Medulla oblongata (tissue), 1 donor: ENCODE data around the gene RAPSN.

Experiments
- DNase-seq: peaks from one replicate; pipeline ENCODE4 v3.0.0-alpha.2; 2015; ENCODE audit errors: extremely low spot score

The RAPSN gene

DNA sequence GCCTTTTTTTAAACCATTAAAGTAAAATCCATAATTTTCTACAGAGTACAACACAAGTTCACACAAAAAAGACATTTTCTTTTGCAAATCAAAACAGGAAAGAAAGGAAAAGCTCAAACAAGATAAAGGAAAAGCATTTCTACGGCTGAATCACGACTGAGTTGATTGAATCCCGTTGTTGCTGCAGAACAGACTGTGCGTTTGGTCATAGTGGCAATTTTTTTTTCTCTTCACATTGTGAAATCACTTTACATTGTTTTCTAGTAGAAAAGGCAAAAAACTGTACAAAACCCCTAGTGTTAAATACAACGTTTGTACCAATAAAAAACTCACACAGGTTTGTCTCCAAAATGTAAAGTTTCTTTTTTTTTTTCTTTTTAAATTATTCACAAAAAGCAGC lies 17.3 kb upstream of the RAPSN start:
- DNase-seq, result no peak

DNA sequence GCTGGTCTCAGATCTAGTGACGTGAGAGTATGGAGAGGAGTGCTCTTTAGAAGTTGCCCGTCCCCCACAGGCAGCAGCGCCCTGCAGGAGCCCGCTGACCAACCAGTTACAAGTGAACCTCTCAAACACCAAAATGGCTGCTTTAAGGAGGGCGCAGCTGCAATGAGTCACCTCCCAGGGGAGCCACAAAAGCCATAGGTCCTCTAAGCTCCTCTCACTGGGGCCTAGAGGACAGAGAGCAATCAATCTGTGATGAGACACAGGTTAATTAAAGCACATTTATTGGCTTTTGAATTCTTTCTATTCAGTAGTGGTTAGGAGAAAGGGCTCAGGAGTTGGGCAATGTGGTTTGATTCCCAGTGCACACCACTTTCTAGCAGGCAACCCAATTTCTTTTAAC lies 15.5 kb upstream of the RAPSN start:
- no peak for DNase-seq

DNA sequence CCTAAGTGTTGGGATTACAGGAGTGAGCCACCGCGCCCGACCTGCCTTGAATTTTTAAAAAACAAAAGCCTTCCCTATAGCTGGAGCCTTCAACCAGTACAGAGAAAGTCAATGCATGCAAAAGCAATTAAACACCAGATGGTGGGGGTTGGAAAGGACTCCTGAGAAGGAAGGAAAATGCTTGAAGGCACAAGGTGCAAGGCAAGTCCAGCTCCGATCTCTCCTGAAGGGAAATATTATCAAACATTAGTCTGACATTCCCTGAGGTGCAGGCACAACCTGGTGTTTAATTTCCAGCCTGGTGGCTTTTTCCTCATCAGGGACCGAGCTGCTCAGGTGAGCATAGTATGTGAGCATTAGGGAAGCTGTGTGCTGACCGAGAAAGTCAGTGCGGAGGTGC lies 12.9 kb upstream of the RAPSN start:
- no peak for DNase-seq

DNA sequence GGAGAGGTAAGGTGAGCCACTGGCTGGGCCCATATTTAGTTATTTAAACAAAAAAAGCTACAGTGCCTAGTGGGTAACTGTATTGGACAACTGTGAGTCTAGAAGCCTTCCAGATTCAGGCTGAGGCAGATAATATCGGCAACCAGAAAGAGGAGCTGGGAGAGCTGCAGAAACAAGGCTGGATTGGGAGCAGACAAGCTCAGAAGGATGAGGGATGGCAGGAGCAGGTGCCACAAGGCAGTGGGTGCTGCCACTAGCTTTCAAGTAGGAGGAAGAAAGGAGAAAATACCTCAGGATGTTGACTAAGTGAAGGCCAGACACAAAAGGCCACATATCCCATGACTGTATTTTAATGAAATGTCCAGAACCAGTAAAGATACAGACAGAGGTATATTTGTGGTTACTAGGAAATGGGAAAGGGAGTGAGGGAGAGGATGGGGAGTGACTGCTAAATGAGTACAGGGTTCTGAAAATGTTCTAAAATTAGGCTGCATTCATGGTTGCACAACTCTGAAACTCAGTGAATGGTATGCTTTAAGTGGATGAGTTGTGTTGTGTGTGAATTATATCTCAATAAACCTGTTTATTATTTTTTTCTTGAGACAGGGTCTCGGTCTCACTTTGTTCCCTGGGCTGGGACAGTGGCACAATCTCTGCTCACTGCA lies 11.8 kb upstream of the RAPSN start:
- no peak for DNase-seq

DNA sequence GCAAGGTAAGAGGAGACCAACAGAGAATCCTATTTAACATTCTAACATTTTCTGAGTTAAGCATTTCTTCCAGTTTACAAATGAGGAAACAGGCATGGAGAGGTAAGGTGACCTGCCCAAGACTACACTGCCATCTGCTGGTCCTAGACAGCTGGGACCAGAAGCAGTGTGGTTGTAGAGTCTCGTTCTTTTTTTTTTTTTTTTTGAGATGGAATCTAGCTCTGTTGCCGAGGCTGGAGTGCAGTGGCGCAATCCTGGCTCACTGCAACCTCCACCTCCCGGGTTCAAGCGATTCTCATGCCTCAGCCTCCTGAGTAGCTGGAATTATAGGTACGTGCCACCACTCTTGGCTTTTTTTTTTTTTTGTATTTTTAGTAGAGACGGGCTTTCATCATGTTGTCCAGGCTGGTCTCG lies 5.3 kb upstream of the RAPSN start:
- DNase-seq, result peak; percentile 87

DNA sequence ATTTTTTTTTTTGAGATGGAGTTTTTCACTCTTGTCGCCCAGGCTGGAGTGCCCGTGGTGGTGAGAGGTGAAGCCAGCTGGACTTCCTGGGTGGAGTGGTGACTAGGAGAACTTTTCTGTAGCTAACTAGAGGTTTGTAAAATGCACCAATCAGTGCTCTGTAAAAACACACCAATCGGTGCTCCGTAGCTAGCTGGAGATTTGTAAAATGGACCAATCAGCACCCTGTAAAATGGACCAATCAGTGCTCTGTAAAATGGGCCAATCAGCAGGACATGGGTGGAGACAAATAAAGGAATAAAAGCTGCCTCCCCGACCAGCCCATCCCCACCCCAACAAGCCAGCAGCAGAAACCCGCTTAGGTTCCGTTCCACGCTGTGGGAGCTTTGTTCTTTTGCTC lies 4.4 kb upstream of the RAPSN start:
- DNase-seq, result no peak

DNA sequence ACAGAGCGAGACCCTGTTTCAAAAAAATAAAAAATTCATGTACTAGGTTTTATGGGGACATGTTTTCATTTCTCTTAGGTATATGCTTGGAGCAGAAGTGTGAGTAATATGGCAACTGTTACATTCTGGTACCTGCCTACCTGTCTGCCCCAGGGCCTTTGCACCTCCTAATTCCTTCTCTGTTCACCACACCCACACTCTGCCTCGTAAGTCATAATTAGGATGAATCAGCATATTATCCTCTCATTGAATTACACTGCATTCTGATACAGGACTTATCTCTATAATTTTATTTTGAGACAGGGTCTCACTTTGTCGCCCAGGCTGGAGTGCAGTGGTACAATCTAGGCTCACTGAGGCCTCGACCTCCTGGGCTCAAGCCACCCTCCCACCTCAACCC lies 3.1 kb upstream of the RAPSN start:
- no peak for DNase-seq

DNA sequence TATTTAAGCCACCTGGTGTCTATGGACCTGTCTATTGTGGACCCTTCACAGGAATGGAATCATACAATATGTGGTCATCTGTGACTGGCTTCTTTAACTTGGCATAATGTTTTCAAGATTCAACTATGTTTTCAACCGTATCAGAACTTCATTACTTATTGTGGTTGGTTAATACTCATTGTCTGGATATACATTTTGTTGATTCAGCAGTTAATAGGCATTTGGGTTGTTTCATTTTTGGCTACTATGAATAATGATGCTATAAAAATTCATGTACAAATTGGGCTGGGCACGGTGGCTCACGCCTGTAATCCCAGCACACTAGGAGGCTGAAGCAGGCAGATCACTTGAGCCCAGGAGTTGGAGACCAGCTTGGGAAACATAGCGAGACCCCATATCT lies 2.5 kb upstream of the RAPSN start:
- DNase-seq, result no peak

DNA sequence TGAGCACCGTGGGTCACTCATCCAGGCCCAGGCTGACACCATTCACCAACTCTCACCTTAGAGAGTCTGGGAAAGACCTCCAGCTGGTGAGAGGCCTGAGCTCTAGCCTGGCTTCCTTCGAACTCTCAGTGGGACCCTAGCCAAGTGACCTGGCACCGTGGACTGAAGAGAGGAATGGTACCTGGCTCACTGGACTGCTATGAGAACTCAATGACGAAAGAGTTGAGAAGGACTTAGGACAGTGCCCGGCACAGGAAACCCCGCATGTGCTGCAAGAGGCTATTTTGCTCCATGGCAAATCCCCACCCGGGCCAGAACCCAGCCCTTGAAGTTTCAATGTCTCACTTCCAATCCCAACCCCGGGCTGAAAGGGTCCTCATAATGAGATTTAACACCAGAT lies 605 bp upstream of the RAPSN start:
- DNase-seq, result no peak

DNA sequence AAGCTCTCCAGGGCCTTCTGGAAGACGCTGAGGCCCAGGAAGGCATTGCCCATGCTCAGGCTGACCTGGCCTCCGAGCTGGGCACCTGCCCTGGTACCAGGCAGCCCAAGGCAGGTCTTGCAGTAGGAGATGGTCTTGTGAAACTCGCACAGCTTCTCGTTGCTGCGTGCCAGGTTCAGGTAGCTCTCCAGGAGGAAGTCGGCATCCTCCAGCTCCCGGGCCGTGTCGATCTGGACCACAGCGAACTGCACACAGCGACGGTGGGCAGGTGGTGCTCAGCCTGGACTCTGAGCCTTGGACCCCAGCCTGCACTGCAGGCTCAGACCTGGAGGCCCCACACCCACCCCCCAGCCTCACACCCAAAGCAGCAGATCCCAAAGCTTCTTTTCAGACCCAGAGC lies 1.0 kb downstream of the RAPSN start:
- DNase-seq, result no peak

DNA sequence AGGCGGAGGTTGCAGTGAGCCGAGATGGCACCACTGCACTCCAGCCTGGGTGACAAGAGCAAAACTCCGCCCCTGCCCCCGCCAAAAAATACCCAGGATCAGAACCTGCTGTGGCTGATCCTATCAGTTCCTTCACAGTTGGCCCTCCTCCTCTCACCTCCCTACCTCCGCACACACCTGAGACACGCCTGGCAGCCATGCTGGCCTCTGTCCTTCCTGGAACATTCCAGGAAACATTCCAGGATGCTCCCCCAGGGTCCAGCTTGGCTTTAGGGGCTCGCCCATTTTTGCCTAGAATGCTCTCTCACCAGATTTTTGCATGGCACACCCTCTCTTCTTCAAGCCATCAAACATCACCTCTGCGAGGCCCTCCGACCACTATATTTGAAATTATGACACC lies 2.1 kb downstream of the RAPSN start:
- DNase-seq, result no peak

DNA sequence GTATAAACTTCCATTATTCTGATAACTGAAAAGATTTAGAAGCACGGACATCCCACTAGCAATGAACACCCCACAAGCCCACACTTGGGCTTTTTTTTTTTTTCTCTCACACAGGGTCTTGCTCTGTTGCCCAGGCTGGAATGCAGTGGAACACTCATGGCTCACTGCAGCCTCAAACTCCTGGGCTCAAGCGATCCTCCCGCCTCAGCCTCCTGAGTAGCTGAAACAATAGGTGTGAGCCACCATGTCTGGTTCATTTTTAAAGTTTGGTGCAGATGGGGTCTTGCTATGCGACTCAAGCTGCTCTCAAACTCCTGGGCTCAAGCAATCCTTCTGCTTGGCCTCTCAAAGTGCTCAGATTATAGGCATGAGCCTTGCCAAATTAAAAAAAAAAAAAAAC lies 3.1 kb downstream of the RAPSN start:
- no peak for DNase-seq

DNA sequence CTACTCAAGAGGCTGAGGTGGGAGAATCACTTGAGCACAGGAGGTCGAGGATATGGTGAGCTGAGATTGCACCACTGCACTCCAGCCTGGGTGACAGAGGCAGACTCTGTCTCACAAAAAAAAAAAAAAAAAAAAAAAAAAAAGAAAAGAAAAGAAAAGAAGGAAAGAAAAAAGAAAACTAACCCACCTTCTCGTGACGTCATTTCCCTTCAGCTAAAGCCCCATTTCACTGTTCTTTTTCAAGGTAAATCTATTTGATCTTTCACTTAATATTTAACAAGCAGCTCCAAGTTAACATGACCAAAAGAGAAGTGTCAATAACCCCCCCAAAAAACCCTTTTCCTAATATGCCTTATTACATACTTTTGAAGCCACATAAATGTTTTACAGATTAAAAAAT lies 5.1 kb downstream of the RAPSN start:
- DNase-seq, result no peak

DNA sequence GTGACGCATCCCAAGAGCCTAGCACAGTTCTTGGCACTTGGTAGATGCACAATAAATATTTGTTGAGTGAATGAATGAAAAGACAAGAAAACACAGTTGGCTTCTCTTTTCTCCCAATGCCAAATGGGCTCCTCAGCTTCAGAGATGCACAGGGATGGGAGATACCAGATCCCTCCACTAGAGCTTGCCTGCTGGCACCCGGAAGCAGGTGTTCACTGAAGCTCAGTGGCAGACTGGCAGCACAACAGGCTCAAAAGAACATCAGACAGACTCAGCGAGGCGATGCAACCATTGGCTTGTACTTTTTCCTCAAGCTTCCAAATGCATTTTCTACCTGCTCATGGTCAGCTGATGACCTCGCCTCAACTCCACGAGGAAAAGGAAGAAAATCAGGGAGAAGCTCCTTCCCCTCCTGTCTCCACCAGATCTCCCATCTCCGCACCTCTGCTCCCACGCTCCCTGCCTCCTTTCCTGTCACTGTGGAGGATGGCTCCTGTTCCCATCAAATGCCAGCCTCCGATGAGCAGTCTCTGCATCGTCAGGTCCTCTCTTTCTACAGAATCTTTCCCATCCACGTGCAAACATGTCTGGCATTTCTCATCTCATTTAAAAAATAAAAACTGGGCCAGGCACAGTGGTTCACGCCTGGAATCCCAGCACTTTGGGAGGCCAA lies 5.8 kb downstream of the RAPSN start:
- DNase-seq, result no peak

DNA sequence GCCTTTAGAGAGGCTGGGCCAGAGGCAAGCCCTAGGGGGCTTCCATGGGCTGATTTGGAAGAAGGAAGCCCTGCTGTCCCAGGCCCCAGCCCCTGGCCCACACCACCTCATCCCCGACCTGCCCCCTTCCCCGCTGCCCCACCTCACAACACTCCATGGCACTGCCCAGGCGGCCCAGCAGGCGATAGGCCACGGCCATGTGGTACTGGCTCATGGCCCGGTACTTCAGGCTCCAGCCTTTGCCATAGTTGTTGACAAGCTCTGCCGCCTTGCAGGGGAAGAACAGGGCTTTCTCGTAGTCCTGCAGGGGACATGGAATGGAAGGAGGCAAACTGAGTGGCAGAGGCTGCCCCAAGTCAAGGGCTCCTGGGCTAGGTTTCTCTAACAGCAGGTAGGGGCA lies 6.4 kb downstream of the RAPSN start:
- DNase-seq, result peak; percentile 64

DNA sequence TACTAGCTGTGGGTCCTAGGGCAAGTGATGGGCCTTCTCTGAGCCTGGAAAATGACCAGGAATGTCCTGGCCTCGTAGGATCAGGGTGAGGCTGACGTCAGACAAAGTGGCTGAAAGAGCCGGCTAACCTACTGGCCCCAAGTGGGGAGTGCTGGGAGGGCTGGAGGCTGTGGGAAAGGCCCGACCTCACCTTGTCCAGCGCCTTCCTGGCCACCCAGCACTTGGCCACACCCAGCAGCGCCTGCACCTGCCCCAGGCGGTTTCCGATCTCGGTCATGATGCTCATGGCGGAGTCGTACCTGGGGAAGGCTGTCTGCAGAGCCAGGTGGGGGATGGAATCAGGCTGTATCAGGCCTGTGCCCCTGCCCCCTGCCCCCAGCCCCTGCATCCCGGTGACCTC lies 7.5 kb downstream of the RAPSN start:
- no peak for DNase-seq

DNA sequence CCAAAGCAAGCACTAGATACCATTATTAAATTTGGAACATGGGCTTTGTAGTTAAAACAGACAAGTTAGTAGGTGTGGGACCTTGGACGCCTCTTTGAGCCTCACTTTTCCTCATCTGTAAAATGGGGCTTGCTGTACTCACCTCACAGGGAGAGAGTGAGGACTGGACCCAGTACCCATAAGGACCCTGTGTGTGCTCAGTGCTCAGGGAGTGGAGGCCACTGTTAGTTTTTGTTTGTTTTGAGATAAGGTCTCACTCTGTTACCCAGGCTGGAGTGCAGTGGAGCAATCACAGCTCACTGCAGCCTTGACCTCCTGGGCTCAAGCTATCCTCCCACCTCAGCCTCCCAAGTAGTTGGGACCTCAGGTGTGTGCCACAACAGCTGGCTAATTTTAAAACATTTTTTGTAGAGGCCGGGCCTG lies 8.9 kb downstream of the RAPSN start:
- DNase-seq, result no peak

DNA sequence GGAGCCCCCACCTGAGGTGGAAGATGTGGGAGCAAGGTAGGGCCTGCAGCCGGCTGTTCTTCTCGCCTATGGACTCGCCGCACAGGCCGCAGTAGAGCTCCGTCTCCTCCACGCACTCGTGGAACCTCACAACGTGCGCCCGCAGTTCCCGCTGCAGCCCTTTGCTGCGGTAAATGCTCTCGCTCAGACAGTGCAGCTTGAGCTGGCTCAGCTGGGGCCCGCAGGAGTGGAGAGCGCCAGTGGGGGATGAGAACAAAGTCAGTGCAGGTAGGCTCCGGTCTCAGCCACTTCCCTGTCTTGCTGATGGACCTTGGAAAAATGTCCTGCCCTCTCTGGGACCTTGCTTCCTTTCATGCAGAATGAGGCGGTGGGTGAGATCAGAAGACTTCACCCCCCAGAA lies 10.2 kb downstream of the RAPSN start:
- DNase-seq, result no peak

DNA sequence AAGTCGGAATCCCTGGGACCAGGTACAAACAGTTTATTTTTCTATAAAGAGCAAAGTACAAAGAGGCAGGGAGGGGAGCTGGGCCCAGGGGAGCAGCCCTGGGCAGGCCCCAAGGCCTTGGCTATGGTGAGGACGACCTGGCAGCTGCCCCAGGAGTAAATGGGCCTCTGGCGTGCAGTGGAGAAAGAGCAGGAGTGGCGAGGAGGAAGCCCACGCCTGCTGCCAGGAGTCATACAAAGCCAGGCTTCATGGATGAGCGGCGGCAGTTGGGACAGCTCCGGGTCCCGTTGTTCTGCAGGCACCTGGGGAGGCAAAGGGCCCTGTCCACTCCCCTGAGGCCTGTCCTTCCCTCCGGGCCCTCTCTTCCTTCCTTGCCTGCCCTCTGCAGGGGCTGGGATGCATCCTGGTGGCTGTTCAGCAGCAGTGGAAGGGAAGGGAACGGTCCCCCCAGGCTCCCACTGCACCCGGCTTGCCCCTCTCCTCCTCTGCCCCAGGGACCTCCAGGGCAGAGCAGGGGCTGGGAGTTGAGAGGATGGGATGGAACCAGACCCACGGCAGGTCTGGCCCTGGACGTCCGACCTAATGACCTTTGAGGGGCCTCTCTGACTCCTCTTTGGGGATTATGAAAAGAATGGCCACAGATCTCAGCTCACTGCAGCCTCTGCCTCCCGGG lies 11.1 kb downstream of the RAPSN start:
- peak; percentile 53 for DNase-seq

DNA sequence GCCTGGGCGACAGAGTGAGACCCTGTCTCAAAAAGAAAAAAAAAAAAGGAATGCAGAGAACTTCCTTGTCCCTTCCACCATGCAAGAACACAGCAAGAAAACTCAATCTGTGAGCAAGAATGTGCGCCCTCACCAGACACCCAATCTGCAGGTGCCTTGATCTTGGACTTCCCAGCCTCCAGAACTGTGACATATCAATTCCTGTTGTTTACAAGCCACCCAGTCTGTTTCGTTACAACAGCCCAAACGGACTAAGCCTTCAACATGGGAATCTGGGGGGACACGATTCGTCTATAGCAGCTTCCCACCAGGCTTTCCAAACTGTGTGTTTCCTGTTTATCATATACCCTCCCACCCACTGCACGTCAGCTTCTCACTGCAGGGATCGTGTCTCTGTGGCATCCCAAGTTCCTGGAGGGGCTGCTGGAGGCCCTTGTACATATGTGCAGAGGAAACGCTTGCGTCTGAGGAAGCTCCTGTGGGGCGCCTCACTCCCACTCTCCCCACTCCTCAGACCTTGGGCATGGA lies 11.7 kb downstream of the RAPSN start:
- no peak for DNase-seq

DNA sequence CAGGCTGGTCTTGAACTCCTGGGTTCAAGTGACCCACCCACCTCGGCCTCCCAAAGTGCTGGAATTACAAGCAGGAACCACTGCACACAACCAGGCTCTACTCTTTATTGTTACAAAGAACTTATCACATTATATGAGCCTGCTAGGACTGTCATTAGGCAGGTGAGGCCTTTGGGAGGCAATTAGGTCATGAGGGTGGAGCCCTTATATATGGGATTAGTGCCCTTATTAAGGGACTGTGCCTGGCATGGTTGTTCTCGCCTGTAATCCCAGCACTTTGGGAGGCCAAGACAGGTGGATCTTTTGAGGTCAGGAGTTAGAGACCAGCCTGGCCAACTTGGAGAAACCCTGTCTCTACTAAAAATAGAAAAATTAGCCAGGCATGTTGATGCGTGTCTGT lies 12.2 kb downstream of the RAPSN start:
- no peak for DNase-seq

DNA sequence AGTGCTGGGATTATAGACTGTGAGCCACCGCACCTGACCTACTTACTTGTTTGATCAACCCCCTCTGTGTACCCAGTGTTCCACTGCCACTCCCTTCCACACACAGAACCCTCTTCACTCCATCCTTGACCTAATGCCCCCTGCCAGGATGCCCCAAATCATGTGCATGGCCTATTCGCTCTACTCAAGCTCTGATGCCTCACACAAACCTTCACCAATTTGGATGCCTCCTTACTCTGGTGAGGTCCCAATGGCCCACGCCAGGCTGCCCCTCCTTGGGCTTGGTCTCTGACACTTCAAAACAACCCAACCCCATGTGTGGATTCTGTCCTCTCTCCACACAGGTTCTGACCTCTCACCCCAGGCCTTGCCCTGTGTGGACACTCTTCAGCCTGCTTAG lies 13.2 kb downstream of the RAPSN start:
- no peak for DNase-seq
